GM21447 (cell line): Measurements from ENCODE around the gene DNMT3A.
"Not testable (repeated sequence)": the region's sequence is repeated elsewhere in the genome, so short reads cannot be mapped to it uniquely, and the experiment has no call there.

Source experiments
- ATAC-seq: cut with Tn5 transposase; IDR thresholded peaks from one replicate; pipeline ENCODE4 v1.9.1; 2021; ENCODE audit not compliant: unreplicated experiment

DNMT3A gene

GRCh38 chr2:25215948-25216679 lies 125.6 kb downstream of the DNMT3A start:
- ATAC-seq = peak; percentile 46

GRCh38 chr2:25215232-25215631 lies 126.5 kb downstream of the DNMT3A start:
- ATAC-seq = no peak

GRCh38 chr2:25213229-25213628 lies 128.5 kb downstream of the DNMT3A start:
- no peak for ATAC-seq

GRCh38 chr2:25210923-25211322 lies 130.8 kb downstream of the DNMT3A start:
- not testable (repeated sequence) for ATAC-seq

- no peak for ATAC-seq
Observed at GRCh38 chr2:25207078-25207545, 134.6 kb downstream of the DNMT3A start.

GRCh38 chr2:25204190-25204838 lies 137.4 kb downstream of the DNMT3A start:
- ATAC-seq = peak; percentile 55

- ATAC-seq = no peak
Observed at GRCh38 chr2:25202275-25202674, 139.4 kb downstream of the DNMT3A start.

GRCh38 chr2:25201794-25202193 lies 139.9 kb downstream of the DNMT3A start:
- ATAC-seq = no peak

GRCh38 chr2:25201265-25201664 lies 140.5 kb downstream of the DNMT3A start:
- ATAC-seq = no peak

- ATAC-seq = no peak
Observed at GRCh38 chr2:25198576-25198975, 143.1 kb downstream of the DNMT3A start.

GRCh38 chr2:25198209-25198525 lies 143.6 kb downstream of the DNMT3A start:
- ATAC-seq = no peak

- no peak for ATAC-seq
Observed at GRCh38 chr2:25197336-25198208, 144.2 kb downstream of the DNMT3A start.

GRCh38 chr2:25194576-25195122 lies 147.1 kb downstream of the DNMT3A start:
- ATAC-seq = no peak

- no peak for ATAC-seq
Observed at GRCh38 chr2:25190536-25190935, 151.2 kb downstream of the DNMT3A start.

- ATAC-seq = no peak
Observed at GRCh38 chr2:25188405-25188804, 153.3 kb downstream of the DNMT3A start.

GRCh38 chr2:25187729-25188350 lies 153.9 kb downstream of the DNMT3A start:
- ATAC-seq = no peak

GRCh38 chr2:25184254-25184653 lies 157.5 kb downstream of the DNMT3A start:
- no peak for ATAC-seq

GRCh38 chr2:25178976-25179375 lies 162.7 kb downstream of the DNMT3A start:
- ATAC-seq = no peak
